Measurements from ENCODE around the gene MRPS23. TPM values are rescaled to one million over a fixed set of nuclear protein-coding genes. Genes with fewer than 3 reads are reported as not detected.

The MRPS23 gene
- total RNA-seq, 4 donors from 2014 or later, result 5.9 to 35.2 (median 16.8) TPM

DNA sequence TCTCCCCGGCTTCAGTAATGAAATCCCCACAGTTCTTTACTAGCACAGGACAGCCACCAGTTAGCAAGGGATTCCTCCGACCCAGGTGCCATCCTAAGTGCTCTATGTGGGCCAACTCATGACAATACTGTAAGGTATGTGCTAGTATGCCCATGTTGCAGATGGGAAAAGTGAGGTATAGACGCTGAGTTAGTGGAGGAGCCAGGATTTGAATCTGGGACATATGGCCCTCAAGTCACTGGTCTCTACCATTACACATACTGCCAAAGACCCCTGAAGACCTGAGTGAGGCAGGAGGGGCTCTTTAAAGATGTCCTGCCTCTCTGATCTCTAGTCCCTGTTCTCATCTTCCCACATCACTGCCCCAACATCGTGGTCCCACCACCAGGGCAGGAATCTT is 36.2 kb upstream of the MRPS23 start:
- H3K4me1 ChIP-seq, result peaks cover 9 to 15% of the 10 kb centered on the region in 2 donors

DNA sequence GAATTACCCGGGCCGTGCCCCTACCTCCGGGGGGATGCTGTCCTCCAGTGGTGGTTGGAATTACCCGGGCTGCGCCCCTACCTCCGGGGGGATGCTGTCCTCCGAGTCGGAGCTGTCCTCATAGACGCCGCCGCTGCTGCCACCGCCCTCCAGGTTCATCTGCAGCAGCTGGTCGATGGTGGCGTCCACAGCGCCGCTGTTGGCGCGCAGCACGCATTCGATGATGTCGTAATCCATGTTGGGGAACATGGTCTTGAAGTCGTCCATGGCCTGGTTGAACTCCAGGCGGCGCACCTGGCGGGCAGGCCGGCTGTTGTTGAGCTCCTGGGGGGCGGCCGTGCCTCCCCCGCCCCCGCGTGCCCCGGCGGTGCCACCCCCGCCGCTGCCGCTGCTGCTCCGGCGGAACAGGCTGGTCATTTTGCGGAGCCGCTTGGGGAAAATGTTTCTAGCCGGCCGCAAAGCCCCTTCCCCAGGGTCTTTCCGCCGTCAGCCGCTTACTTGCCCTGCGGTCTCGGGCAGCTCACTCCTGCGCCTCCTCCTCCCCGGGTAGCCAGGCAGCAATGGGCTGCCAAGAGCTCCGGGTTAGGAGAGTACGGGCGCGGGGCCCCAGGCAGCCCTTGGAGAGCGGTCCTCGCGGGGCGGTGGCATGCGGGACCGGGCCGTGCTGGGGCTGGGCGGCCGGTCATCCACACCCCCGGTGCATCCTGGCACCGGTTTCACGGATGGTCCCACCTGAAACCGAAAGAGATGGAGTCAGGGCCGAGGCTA is 35.5 kb upstream of the MRPS23 start:
- intact Hi-C loops (cut with DNase I; ENCODE audit: low total_unique reads), result no loop called here
- Histone ChIP-seq H3K27ac (no peak overlapping the region), H3K4me1 (peaks cover 12 to 15% of the 10 kb centered on the region in 2 donors)

More for the DNA sequence above, 36.2 kb upstream of the MRPS23 start:
- H3K27ac ChIP-seq, result no peak overlapping the region
- H3K36me3 ChIP-seq, result no peaks in the 10 kb centered on the region
- H3K9me3 ChIP-seq, result no peaks in the 10 kb centered on the region
- TF ChIP-seq POLR2A (IDR thresholded peaks at IDR 0.05), result no peak
- TF ChIP-seq, protein P1, sequence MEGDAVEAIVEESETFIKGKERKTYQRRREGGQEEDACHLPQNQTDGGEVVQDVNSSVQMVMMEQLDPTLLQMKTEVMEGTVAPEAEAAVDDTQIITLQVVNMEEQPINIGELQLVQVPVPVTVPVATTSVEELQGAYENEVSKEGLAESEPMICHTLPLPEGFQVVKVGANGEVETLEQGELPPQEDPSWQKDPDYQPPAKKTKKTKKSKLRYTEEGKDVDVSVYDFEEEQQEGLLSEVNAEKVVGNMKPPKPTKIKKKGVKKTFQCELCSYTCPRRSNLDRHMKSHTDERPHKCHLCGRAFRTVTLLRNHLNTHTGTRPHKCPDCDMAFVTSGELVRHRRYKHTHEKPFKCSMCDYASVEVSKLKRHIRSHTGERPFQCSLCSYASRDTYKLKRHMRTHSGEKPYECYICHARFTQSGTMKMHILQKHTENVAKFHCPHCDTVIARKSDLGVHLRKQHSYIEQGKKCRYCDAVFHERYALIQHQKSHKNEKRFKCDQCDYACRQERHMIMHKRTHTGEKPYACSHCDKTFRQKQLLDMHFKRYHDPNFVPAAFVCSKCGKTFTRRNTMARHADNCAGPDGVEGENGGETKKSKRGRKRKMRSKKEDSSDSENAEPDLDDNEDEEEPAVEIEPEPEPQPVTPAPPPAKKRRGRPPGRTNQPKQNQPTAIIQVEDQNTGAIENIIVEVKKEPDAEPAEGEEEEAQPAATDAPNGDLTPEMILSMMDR (IDR thresholded peaks at IDR 0.05), result no peak
- H3K4me3 ChIP-seq, result no peak overlapping the region
- H3K27me3 ChIP-seq, result no peaks in the 10 kb centered on the region
- DNase-seq, result no peak
- intact Hi-C loops (cut with DNase I; ENCODE audit: low total_unique reads), result no loop called here

DNA sequence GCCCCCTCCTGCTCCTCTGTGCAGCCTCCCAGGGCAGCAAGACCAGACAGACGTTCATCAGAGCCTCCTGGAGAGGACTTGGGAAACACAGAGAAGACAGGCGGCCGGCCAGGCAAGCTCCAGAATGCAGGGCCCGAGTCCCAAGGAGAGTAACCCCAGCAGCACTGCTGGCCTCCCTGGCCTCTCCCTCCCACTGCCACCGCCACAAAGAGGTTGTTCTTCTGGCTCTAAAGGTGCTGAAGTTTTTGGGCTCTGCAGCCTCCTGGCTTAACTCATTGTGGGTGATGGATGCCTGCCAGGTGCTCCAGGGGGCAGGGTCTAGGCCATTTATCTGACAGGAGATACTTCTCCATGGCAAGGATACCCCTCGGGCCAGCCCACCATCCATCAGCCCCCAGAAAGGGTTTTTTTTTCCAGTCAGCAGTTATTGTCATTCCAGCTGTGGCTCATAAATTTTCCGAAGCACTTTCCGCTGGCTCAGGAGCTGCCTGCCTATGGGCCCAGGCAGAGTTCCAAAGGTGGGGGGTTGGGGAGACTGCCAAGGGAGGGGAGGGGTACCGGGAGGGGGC is 32.0 kb upstream of the MRPS23 start:
- Histone ChIP-seq H3K4me3 (no peak overlapping the region), H3K27me3 (no peaks in the 10 kb centered on the region), H3K4me1 (peaks cover 4 to 20% of the 10 kb centered on the region in 2 donors), H3K36me3 (no peaks in the 10 kb centered on the region), H3K9me3 (no peaks in the 10 kb centered on the region), H3K27ac (peak overlapping the region; percentile 61 to 69)
- peak in 1 of 2 donors; percentile 64 for DNase-seq
- intact Hi-C loops (cut with DNase I; ENCODE audit: low total_unique reads), result no loop called here
- TF ChIP-seq, protein P1 (IDR thresholded peaks at IDR 0.05), result no peak
- TF ChIP-seq POLR2A (IDR thresholded peaks at IDR 0.05), result no peak

More for the DNA sequence above, 35.5 kb upstream of the MRPS23 start:
- no peaks in the 10 kb centered on the region for H3K9me3 ChIP-seq
- H3K36me3 ChIP-seq, result no peaks in the 10 kb centered on the region
- no peak overlapping the region for H3K4me3 ChIP-seq
- H3K27me3 ChIP-seq, result no peaks in the 10 kb centered on the region
- TF ChIP-seq, protein P1 (IDR thresholded peaks at IDR 0.05), result no peak
- no peak for TF ChIP-seq POLR2A (IDR thresholded peaks at IDR 0.05)
- DNase-seq, result no peak

DNA sequence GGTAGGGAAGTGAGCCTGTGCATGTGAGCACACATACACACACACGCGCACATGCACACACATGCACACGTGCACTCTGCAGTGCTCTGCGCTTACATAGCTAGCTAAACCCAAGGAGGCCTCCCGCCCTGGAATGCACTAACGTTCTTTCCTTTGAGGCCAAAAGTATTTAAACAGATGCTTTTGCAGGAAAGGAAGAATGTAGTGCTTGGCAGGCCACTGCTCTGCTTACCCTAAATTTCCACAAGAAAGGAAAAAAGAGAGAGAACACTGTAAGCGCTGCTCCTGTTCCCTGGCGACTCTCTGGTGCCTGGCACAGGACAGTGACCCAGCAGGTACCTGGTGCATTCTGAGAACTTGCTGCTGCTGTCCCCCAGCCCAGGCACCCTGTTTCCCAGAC is 31.3 kb upstream of the MRPS23 start:
- Histone ChIP-seq H3K4me3 (no peak overlapping the region), H3K27me3 (no peaks in the 10 kb centered on the region), H3K4me1 (peaks cover 4 to 20% of the 10 kb centered on the region in 2 donors), H3K27ac (peak overlapping the region; percentile 61 to 69), H3K9me3 (no peaks in the 10 kb centered on the region), H3K36me3 (no peaks in the 10 kb centered on the region)
- intact Hi-C loops (cut with DNase I; ENCODE audit: low total_unique reads), result no loop called here
- no peak for DNase-seq
- TF ChIP-seq, protein P1 (IDR thresholded peaks at IDR 0.05), result no peak
- no peak for TF ChIP-seq POLR2A (IDR thresholded peaks at IDR 0.05)

DNA sequence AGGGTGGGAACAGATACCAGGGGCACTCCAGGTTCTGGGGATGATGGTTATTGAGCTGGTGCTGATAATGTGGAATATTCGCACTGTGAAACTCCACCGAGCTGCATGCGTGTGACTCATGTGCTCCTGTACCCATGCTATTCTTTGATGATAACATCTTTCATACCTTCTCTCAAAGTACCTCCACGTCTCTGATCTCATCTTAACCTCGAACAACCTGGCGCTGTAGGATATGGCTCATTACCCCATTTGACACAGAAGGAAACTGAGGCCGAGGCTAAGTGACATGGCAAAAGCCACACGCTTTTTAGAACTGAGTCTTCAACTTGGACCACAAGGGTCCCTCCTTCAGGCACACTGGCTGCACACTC is 30.2 kb upstream of the MRPS23 start:
- H3K27ac ChIP-seq, result peak overlapping the region; percentile 57 to 69

More for the DNA sequence above, 30.2 kb upstream of the MRPS23 start:
- intact Hi-C loops (cut with DNase I; ENCODE audit: low total_unique reads), result no loop called here
- TF ChIP-seq, protein P1 (IDR thresholded peaks at IDR 0.05), result no peak
- TF ChIP-seq POLR2A (IDR thresholded peaks at IDR 0.05), result no peak
- DNase-seq, result no peak
- Histone ChIP-seq H3K9me3 (no peaks in the 10 kb centered on the region), H3K4me3 (no peak overlapping the region), H3K36me3 (no peaks in the 10 kb centered on the region), H3K27me3 (no peaks in the 10 kb centered on the region), H3K4me1 (peaks cover 4 to 28% of the 10 kb centered on the region in 2 donors)
